ENCODE measurements around the gene OVOL1. TPM values are rescaled to one million over a fixed set of nuclear protein-coding genes. Genes with fewer than 3 reads are reported as not detected.
A peak's percentile ranks its signal among the peaks of the same experiment; 100 is the strongest.

Gene OVOL1
- not detected in 2 replicates for total RNA-seq
- long read RNA-seq, result 0 reads

- no peak for TF ChIP-seq CTCF (conservative IDR thresholded peaks at IDR 0.05)
- Mint-ChIP-seq H3K36me3 (ENCODE audit: low read depth) (peaks cover 3% of the 10 kb centered on the region), H3K4me1 (peaks cover 12% of the 10 kb centered on the region), H3K9me3 (no peaks in the 10 kb centered on the region), H3K4me3 (peak within 1 kb of the TSS; percentile 36), H3K27me3 (ENCODE audit: low read depth) (peaks cover 80% of the 10 kb centered on the region), H3K27ac (ENCODE audit: unreplicated experiment) (no peak within 1 kb of the TSS)
- no peak for DNase-seq (ENCODE audit: low read depth, low spot score)
These were observed at the start of gene OVOL1 for GRCh38 chr11:65786786-65787636. Gene OVOL1 (plus strand): TSS chr11:65787063. CDS start chr11:65787374, 311 bp downstream.

- H3K27me3 Mint-ChIP-seq (ENCODE audit: low read depth), result peaks cover 54% of the 10 kb centered on the region
These were observed 47.8 kb upstream of the OVOL1 start for GRCh38 chr11:65739022-65739421.

GRCh38 chr11:65741185-65741584, 45.7 kb upstream of the OVOL1 start:
- H3K27ac Mint-ChIP-seq (ENCODE audit: unreplicated experiment), result no peak overlapping the region
- no peak for TF ChIP-seq CTCF (conservative IDR thresholded peaks at IDR 0.05)
- no peak for DNase-seq (ENCODE audit: low read depth, low spot score)
- no peaks in the 10 kb centered on the region for H3K4me1 Mint-ChIP-seq
- no peaks in the 10 kb centered on the region for H3K36me3 Mint-ChIP-seq (ENCODE audit: low read depth)
- peaks cover 62% of the 10 kb centered on the region for H3K27me3 Mint-ChIP-seq (ENCODE audit: low read depth)
- H3K9me3 Mint-ChIP-seq, result peaks cover 15% of the 10 kb centered on the region
- no peak overlapping the region for H3K4me3 Mint-ChIP-seq

More at GRCh38 chr11:65739022-65739421, 47.8 kb upstream of the OVOL1 start:
- Mint-ChIP-seq H3K4me1 (no peaks in the 10 kb centered on the region), H3K27ac (ENCODE audit: unreplicated experiment) (no peak overlapping the region), H3K36me3 (ENCODE audit: low read depth) (no peaks in the 10 kb centered on the region), H3K9me3 (peaks cover 18% of the 10 kb centered on the region), H3K4me3 (no peak overlapping the region)
- TF ChIP-seq CTCF (conservative IDR thresholded peaks at IDR 0.05), result no peak
- no peak for DNase-seq (ENCODE audit: low read depth, low spot score)

GRCh38 chr11:65742353-65742752, 44.5 kb upstream of the OVOL1 start:
- H3K27me3 Mint-ChIP-seq (ENCODE audit: low read depth), result peaks cover 61% of the 10 kb centered on the region
- no peak for DNase-seq (ENCODE audit: low read depth, low spot score)
- H3K36me3 Mint-ChIP-seq (ENCODE audit: low read depth), result no peaks in the 10 kb centered on the region
- H3K4me1 Mint-ChIP-seq, result no peaks in the 10 kb centered on the region
- H3K27ac Mint-ChIP-seq (ENCODE audit: unreplicated experiment), result no peak overlapping the region
- H3K9me3 Mint-ChIP-seq, result peaks cover 9% of the 10 kb centered on the region
- H3K4me3 Mint-ChIP-seq, result no peak overlapping the region
- TF ChIP-seq CTCF (conservative IDR thresholded peaks at IDR 0.05), result no peak

GRCh38 chr11:65743681-65744025, 43.2 kb upstream of the OVOL1 start:
- Mint-ChIP-seq H3K4me1 (no peaks in the 10 kb centered on the region), H3K27ac (ENCODE audit: unreplicated experiment) (no peak overlapping the region), H3K36me3 (ENCODE audit: low read depth) (no peaks in the 10 kb centered on the region), H3K27me3 (ENCODE audit: low read depth) (peaks cover 61% of the 10 kb centered on the region), H3K4me3 (no peak overlapping the region), H3K9me3 (no peaks in the 10 kb centered on the region)
- no peak for DNase-seq (ENCODE audit: low read depth, low spot score)
- TF ChIP-seq CTCF (conservative IDR thresholded peaks at IDR 0.05), result no peak
